AG08396 (cell line): ENCODE results near the gene ZRANB1.
A peak's percentile ranks its signal among the peaks of the same experiment; 100 is the strongest.

Experiments used
- DNase-seq: peaks from one replicate; pipeline ENCODE4 v3.0.0; 2012; ENCODE audit warnings: low spot score, mixed read lengths

Gene ZRANB1

DNA sequence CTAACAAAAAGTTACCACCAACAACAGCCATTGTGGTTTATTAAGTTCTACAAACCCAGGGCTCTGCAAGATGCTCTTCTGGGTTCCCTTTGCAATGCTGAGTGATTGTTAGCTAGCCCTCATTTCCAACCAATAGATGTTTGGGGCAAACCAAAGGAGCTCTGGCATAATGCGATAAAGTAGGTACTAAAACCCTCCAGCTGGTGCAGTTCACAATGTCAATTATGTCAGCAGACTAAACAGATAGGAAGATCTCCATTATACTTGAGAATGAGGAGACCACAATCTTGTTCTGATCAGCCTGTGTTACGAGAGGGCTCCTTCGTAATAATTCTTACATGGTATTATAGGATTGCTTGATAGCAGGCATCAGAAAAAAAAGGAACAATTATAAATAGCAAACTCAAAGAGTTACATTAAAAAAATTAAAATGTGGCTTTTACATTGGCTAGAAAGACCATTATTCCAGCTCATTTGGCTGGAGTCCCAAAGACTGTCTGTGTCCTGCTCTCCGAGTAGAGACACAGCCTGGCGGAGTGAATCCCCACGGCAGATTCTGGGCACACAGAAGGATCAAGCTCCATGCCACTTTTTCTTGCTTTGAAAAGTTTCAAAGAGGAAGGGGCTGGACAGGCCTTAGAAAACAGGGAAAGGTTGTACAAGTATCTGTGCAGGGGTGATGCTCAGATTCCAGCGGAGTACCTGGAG, 93.8 kb downstream of the ZRANB1 start:
- no peak for DNase-seq

DNA sequence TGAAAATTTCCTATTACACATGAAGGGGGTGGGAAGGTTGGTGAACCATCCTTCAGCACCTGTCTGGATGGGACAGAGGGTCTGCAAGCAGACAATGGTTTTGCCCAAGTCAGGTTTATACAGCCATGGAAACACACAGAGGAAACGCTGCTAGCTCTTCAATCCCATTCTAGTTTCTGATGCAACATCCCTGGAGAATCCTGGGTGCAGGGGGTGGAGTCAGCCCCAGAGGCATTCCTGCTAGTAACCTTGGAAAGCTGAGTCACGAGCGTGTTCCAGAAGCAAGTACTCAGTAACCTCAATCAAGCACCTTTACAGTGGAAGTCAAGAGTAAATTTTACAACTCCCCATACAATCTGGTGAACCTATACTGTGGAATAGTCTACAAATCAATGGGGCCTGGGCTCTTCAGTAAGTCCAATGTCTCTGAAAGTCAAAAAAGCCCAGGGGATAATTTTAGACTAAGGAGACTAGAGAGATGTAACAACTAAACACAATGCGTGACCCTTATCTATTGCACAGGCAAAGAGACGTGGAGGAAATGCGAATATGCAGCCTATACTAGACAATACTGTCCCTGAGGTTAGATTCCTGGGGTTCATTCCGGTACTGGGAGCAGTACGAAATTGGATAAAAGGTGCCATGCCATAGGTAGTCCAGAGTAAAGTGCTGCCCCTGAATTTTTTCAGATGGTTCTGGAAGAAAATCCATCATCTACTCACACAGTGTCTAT, 95.4 kb downstream of the ZRANB1 start:
- peak; percentile 54 for DNase-seq
